Loucy (cell line): ENCODE measurements around the gene NOL7.

Experiments
- EZH2phosphoT487 ChIP-seq: fragments of 200-600 bp; IDR thresholded peaks from 2 replicates; pipeline ENCODE4 v1.6.1; 2018; ENCODE audit warnings: antibody characterized with exemption, mild to moderate bottlenecking, moderate library complexity, borderline replicate concordance
- TF ChIP-seq, protein P1 (sequence below): fragments of 200-600 bp; sonication (generic); conservative IDR thresholded peaks from 2 replicates; pipeline ENCODE4 v1.5.1; 2014; ENCODE audit warnings: mild to moderate bottlenecking, antibody characterized with exemption, low read length

DNA sequence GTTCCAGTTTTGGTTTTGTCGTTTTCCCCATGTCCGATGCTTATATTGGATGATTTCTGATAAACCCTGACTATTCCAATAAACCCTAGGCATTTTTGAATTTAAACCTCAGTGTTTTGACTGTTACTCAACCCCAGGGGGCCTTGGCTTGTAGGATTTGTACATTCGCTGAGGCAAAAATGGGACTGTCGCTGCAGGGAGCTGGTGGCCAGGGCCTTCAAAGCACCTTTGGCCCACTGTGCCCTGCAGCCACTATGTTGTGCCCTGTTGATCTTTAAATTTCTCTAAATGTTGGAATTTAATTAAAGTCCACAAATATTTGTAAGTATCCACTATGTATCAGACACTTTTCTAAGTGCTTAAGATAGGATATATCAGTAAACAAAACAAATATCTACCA lies 9.5 kb upstream of the NOL7 start:
- TF ChIP-seq, protein P1, sequence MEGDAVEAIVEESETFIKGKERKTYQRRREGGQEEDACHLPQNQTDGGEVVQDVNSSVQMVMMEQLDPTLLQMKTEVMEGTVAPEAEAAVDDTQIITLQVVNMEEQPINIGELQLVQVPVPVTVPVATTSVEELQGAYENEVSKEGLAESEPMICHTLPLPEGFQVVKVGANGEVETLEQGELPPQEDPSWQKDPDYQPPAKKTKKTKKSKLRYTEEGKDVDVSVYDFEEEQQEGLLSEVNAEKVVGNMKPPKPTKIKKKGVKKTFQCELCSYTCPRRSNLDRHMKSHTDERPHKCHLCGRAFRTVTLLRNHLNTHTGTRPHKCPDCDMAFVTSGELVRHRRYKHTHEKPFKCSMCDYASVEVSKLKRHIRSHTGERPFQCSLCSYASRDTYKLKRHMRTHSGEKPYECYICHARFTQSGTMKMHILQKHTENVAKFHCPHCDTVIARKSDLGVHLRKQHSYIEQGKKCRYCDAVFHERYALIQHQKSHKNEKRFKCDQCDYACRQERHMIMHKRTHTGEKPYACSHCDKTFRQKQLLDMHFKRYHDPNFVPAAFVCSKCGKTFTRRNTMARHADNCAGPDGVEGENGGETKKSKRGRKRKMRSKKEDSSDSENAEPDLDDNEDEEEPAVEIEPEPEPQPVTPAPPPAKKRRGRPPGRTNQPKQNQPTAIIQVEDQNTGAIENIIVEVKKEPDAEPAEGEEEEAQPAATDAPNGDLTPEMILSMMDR = no peak
- TF ChIP-seq EZH2phosphoT487 = no peak
